Mesodermal cell (in vitro differentiated cells): ENCODE data around the gene ERRFI1.
"Not testable (repeated sequence)": the region's sequence is repeated elsewhere in the genome, so short reads cannot be mapped to it uniquely, and the experiment has no call there.

Source experiments
- H3K27ac ChIP-seq: 2 replicates; pipeline ENCODE4 v1.7.0; 2013; ENCODE audit warnings: mild to moderate bottlenecking, low read depth, low read length, moderate library complexity; ENCODE audit not compliant: severe bottlenecking
- H3K36me3 ChIP-seq: 2 replicates; pipeline ENCODE4 v1.7.1; 2013; ENCODE audit warnings: mild to moderate bottlenecking, low read length, moderate library complexity; ENCODE audit not compliant: control insufficient read depth, insufficient read depth
- H3K4me1 ChIP-seq: one replicate; pipeline ENCODE4 v1.7.1; 2013; ENCODE audit warnings: mild to moderate bottlenecking, low read length; ENCODE audit not compliant: insufficient read depth, control insufficient read depth, poor library complexity, severe bottlenecking
- H3K4me3 ChIP-seq: 2 replicates; pipeline ENCODE4 v1.7.0; 2013; ENCODE audit warnings: low read length, control low read depth, mild to moderate bottlenecking; ENCODE audit not compliant: insufficient read depth, poor library complexity, severe bottlenecking; ENCODE audit errors: extremely low read depth
- H3K9me3 ChIP-seq: 2 replicates; pipeline ENCODE4 v1.7.1; 2013; ENCODE audit warnings: mild to moderate bottlenecking, low read length, moderate library complexity; ENCODE audit not compliant: control insufficient read depth
- WGBS, 2 experiments: methylation state at CpG; one replicate each; pipeline ENCODE4 v1.1.5; 2013; ENCODE audit warnings: missing lambda C conversion rate in 2 of 2; ENCODE audit not compliant: insufficient coverage in 2 of 2; 5-methylcytosine and 5-hydroxymethylcytosine counted together

ERRFI1 gene

GRCh38 chr1:8061210-8061609, 35.1 kb upstream of the ERRFI1 start:
- H3K27ac ChIP-seq, result peak overlapping the region; percentile 87
- no peak overlapping the region for H3K4me3 ChIP-seq
- H3K9me3 ChIP-seq, result no peaks in the 10 kb centered on the region
- H3K4me1 ChIP-seq, result peaks cover 10% of the 10 kb centered on the region
- H3K36me3 ChIP-seq, result no peaks in the 10 kb centered on the region

GRCh38 chr1:8059161-8059622, 33.1 kb upstream of the ERRFI1 start:
- Histone ChIP-seq H3K27ac (no peak overlapping the region), H3K4me3 (no peak overlapping the region), H3K9me3 (no peaks in the 10 kb centered on the region), H3K4me1 (peaks cover 10% of the 10 kb centered on the region), H3K36me3 (no peaks in the 10 kb centered on the region)
- 83 to 92% methylated on average over 4 to 6 of the region's 6 CpGs for WGBS, 2 experiments

DNA sequence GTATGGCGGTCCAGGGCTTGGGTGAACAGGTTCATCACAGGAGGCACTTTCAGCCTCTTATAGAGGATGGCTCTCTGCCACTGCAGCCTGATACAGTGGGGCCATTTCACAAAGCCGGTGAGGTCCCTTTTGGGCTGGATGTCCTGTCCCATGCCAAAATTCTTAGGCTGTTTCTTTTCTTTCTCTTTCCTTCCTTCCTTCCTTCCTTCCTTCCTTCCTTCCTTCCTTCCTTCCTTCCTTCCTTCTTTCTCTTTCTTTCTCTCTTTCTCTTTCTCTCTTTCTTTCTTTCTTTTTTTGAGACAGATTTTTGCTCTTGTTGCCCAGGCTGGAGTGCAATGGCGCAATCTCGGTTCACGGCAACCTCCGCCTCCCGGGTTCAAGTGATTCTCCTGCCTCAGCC, 31.7 kb upstream of the ERRFI1 start:
- not testable (repeated sequence) for H3K9me3 ChIP-seq, H3K4me3 ChIP-seq, H3K27ac ChIP-seq, H3K36me3 ChIP-seq
- H3K4me1 ChIP-seq, result peaks cover 10% of the 10 kb centered on the region
- 94 to 96% methylated on average over 2 to 7 of the region's 7 CpGs for WGBS, 2 experiments

GRCh38 chr1:8055973-8056372, 29.9 kb upstream of the ERRFI1 start:
- Histone ChIP-seq H3K4me3 (no peak overlapping the region), H3K36me3 (no peaks in the 10 kb centered on the region), H3K4me1 (peaks cover 4% of the 10 kb centered on the region), H3K27ac (no peak overlapping the region), H3K9me3 (no peaks in the 10 kb centered on the region)
- 80 to 100% methylated on average over 1 to 2 of the region's 4 CpGs for WGBS, 2 experiments

- Histone ChIP-seq H3K4me1 (peaks cover 4% of the 10 kb centered on the region), H3K9me3 (no peaks in the 10 kb centered on the region), H3K36me3 (no peaks in the 10 kb centered on the region), H3K4me3 (no peak overlapping the region), H3K27ac (no peak overlapping the region)
- 100% methylated on average over 2 of the region's 5 CpGs for WGBS, 2 experiments
Observed at GRCh38 chr1:8053878-8054567, 27.9 kb upstream of the ERRFI1 start.

DNA sequence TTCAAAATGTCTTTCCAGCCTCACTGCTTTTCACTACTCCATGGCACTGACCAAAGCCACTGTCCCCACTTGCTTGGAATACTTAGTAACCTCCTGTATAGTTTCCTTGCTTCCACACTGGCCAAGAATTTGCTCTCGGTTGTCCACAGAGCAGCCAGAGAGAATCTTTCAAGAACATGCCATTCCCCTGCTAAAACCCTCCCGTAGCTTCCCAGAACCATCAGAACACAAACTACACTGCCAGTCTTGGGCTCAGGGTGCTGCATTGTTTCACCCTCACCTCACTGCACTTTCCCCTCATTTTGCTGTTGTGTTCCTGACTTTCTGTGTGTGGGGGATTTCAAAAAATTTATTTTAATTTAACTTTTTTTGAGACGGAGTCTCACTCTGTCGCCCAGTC, 25.5 kb upstream of the ERRFI1 start:
- H3K4me3 ChIP-seq, result no peak overlapping the region
- H3K4me1 ChIP-seq, result peaks cover 13% of the 10 kb centered on the region
- no peak overlapping the region for H3K27ac ChIP-seq
- 90 to 100% methylated on average over 1 to 3 of the region's 4 CpGs for WGBS, 2 experiments
- no peaks in the 10 kb centered on the region for H3K9me3 ChIP-seq
- no peaks in the 10 kb centered on the region for H3K36me3 ChIP-seq

DNA sequence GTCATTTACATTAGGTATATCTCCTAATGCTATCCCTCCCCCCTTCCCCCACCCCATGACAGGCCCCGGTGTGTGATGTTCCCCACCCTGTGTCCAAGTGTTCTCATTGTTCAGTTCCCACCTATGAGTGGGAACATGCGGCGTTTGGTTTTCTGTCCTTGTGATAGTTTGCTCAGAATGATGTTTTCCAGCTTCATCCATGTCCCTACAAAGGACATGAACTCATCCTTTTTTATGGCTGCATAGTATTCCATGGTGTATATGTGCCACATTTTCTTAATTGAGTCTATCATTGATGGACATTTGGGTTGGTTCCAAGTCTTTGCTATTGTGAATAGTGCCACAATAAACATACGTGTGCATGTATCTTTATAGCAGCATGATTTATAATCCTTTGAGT, 23.1 kb upstream of the ERRFI1 start:
- H3K4me3 ChIP-seq, H3K27ac ChIP-seq, H3K9me3 ChIP-seq, H3K36me3 ChIP-seq: not testable (repeated sequence)
- H3K4me1 ChIP-seq, result peaks cover 13% of the 10 kb centered on the region
- WGBS, 2 experiments, result no CpG with 5 or more reads among the region's 4 CpGs

DNA sequence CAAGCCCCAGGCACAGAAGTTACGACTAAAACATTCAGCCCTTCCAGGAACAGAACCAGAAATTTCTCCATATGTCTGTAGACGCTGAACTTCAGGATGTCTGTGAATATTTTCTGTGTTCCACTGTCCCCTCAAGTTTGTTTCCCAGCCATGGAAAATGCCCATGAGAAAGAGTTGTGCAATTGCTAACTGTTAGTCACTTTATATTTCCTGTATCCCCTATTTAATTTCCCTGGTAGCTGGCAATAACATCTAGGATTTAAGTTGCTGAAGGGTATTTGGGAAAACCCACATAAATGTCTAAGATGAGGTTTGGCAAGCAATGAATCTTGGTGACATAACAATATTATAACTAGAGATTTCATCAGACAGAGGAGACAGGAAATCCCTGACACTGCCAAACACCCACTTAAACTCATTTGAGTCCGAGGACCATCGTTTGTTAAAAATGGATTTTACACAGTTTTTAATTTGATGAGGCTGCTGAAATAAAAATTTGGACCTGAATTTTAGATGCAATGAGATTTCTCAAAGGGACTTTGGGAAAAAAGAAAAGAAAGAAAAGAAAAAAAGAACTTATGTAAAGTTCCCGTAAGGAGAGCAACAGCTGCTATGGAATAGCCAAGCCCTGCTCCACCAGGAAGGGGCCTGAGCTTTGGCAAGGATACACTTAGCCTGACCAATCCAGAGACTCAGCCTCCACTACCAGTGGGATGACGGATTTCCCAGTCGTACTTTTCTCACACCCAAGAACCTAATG, 21.8 kb upstream of the ERRFI1 start:
- Histone ChIP-seq H3K4me1 (peaks cover 13% of the 10 kb centered on the region), H3K4me3 (no peak overlapping the region), H3K36me3 (no peaks in the 10 kb centered on the region), H3K27ac (peak overlapping the region; percentile 20), H3K9me3 (peaks cover 2% of the 10 kb centered on the region)
- 89 to 94% methylated on average over 5 of the region's 7 CpGs for WGBS, 2 experiments

GRCh38 chr1:8047112-8047511, 21.0 kb upstream of the ERRFI1 start:
- H3K4me3 ChIP-seq, result no peak overlapping the region
- H3K4me1 ChIP-seq, result peaks cover 13% of the 10 kb centered on the region
- no peak overlapping the region for H3K27ac ChIP-seq

GRCh38 chr1:8046391-8046790, 20.3 kb upstream of the ERRFI1 start:
- H3K4me3 ChIP-seq, result no peak overlapping the region
- H3K4me1 ChIP-seq, result peaks cover 13% of the 10 kb centered on the region
- H3K9me3 ChIP-seq, result peaks cover 7% of the 10 kb centered on the region
- H3K27ac ChIP-seq, result no peak overlapping the region
- 93 to 94% methylated on average over 10 of the region's 12 CpGs for WGBS, 2 experiments
- no peaks in the 10 kb centered on the region for H3K36me3 ChIP-seq

More at GRCh38 chr1:8047112-8047511, 21.0 kb upstream of the ERRFI1 start:
- peaks cover 7% of the 10 kb centered on the region for H3K9me3 ChIP-seq
- WGBS, 2 experiments, result 100% methylated on average over 2 of the region's 3 CpGs; no CpG with 5 or more reads in 1 of the 2 experiments
- H3K36me3 ChIP-seq, result no peaks in the 10 kb centered on the region

DNA sequence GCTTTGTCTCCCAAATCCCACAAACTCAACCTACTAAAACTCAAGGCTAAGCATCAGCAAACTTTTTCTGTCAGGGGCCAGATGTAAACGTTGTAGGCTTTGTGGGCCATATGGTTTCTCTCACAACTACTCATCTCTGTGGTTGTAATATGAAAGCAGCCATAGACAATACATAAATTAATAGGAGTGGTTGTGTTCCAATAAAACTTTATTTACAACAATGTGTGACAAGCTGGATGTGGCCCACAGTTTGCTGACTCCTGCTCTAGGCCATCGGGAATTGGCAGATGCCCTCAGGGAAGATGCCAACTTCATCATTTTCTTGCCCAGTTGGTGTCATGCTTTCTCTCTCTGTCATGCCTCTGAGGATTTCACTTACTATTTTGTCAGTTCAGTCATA, 17.5 kb upstream of the ERRFI1 start:
- H3K9me3 ChIP-seq, result peaks cover 7% of the 10 kb centered on the region
- no peak overlapping the region for H3K4me3 ChIP-seq
- no peaks in the 10 kb centered on the region for H3K36me3 ChIP-seq
- H3K4me1 ChIP-seq, result peaks cover 15% of the 10 kb centered on the region
- 90 to 100% methylated on average over 1 of the region's 2 CpGs for WGBS, 2 experiments
- no peak overlapping the region for H3K27ac ChIP-seq
